IMR-90 (cell line): ENCODE data around the gene NCKIPSD. TPM values are rescaled to one million over a fixed set of nuclear protein-coding genes. Genes with fewer than 3 reads are reported as not detected.

Source experiments
- ATAC-seq: fragments of 200-7000 bp; cut with Tn5 transposase; 2 replicates; pipeline ENCODE4 v1.9.1; 2020; ENCODE audit warnings: low read depth, mild to moderate bottlenecking, moderate library complexity
- BruUV-seq: library from RNA; stranded (reverse); fragments of 400-500 nt; replicated peaks from 2 replicates; lab custom pipeline; 2021; lab: Mats Ljungman, UMichigan
- CTCF ChIA-PET: fragments of 300-600 bp; formaldehyde crosslinking; extraction: SDS; loops from one replicate; lab custom pipeline; 2021; ENCODE audit warnings: antibody characterized with exemption; lab: Yijun Ruan, JAX
- POLR2A ChIA-PET: fragments of 300-600 bp; sonication (Branson Sonifier 250); formaldehyde crosslinking; loops from one replicate; lab custom pipeline; 2022; ENCODE audit warnings: antibody characterized with exemption; ENCODE audit not compliant: unreplicated experiment; lab: Charles Lee
- DNase-seq: peaks from one replicate; pipeline ENCODE4 v3.0.0; 2013
- H2AFZ ChIP-seq: replicated peaks from 2 replicates; pipeline ENCODE3; 2013; ENCODE audit warnings: low read length, mild to moderate bottlenecking; ENCODE audit not compliant: poor library complexity
- H2AK5ac ChIP-seq: 2 replicates; pipeline ENCODE4 v1.6.1; 2013; ENCODE audit warnings: low read depth, low read length, inconsistent platforms
- H2AK9ac ChIP-seq: replicated peaks from 2 replicates; pipeline ENCODE3; 2013; ENCODE audit warnings: mild to moderate bottlenecking, low read depth, low read length, moderate library complexity; ENCODE audit not compliant: poor library complexity
- H2BK120ac ChIP-seq: 2 replicates; pipeline ENCODE4 v1.6.1; 2013; ENCODE audit warnings: low read depth, low read length, inconsistent platforms
- H2BK15ac ChIP-seq: 3 replicates; pipeline ENCODE4 v1.6.1; 2013; ENCODE audit warnings: low read depth, low read length, inconsistent platforms
- H2BK20ac ChIP-seq: 2 replicates; pipeline ENCODE4 v1.6.1; 2013; ENCODE audit warnings: low read depth, mild to moderate bottlenecking, inconsistent platforms, low read length, moderate library complexity
- H2BK5ac ChIP-seq: 2 replicates; pipeline ENCODE4 v1.6.1; 2013; ENCODE audit warnings: mild to moderate bottlenecking, low read depth, low read length, inconsistent platforms; ENCODE audit not compliant: poor library complexity, severe bottlenecking
- H3K14ac ChIP-seq: replicated peaks from 2 replicates; pipeline ENCODE4 v1.6.1; 2013; ENCODE audit warnings: low read depth, low read length, inconsistent platforms
- H3K18ac ChIP-seq: 2 replicates; pipeline ENCODE4 v1.6.1; 2013; ENCODE audit warnings: low read depth, low read length, control low read depth
- H3K23ac ChIP-seq: 2 replicates; pipeline ENCODE4 v1.6.1; 2013; ENCODE audit warnings: low read depth, low read length, inconsistent platforms
- H3K27ac ChIP-seq: 2 replicates; pipeline ENCODE4 v1.5.1; 2013; ENCODE audit warnings: mild to moderate bottlenecking, control low read depth, low read length; ENCODE audit not compliant: insufficient read depth
- H3K27me3 ChIP-seq: 2 replicates; pipeline ENCODE4 v1.6.1; 2013; ENCODE audit warnings: low read length; ENCODE audit not compliant: control insufficient read depth, insufficient read depth
- H3K36me3 ChIP-seq: 2 replicates; pipeline ENCODE4 v1.6.1; 2013; ENCODE audit warnings: low read length, mixed read lengths; ENCODE audit not compliant: control insufficient read depth, insufficient read depth
- H3K4ac ChIP-seq: 2 replicates; pipeline ENCODE4 v1.6.1; 2013; ENCODE audit warnings: low read depth, low read length, inconsistent platforms
- H3K4me1 ChIP-seq: 2 replicates; pipeline ENCODE4 v1.6.1; 2013; ENCODE audit warnings: low read length, mixed read lengths; ENCODE audit not compliant: control insufficient read depth, insufficient read depth
- H3K4me2 ChIP-seq: 2 replicates; pipeline ENCODE4 v1.6.1; 2013; ENCODE audit warnings: low read depth, mild to moderate bottlenecking, control low read depth, low read length, moderate library complexity
- H3K4me3 ChIP-seq: 2 replicates; pipeline ENCODE4 v1.5.1; 2013; ENCODE audit warnings: low read depth, mild to moderate bottlenecking, control low read depth, low read length, moderate library complexity; ENCODE audit not compliant: insufficient read depth
- H3K56ac ChIP-seq: 2 replicates; pipeline ENCODE4 v1.6.1; 2013; ENCODE audit warnings: low read length, inconsistent platforms; ENCODE audit not compliant: insufficient read depth; ENCODE audit errors: extremely low read depth
- H3K79me1 ChIP-seq, 2 experiments: 2 replicates each; pipeline ENCODE4 v1.6.1; 2013; ENCODE audit warnings: low read length in 2 of 2, inconsistent platforms in 1 of 2, low read depth in 1 of 2
- H3K9ac ChIP-seq: 2 replicates; pipeline ENCODE4 v1.6.1; 2013; ENCODE audit warnings: low read depth, low read length, control low read depth
- H3K9me1 ChIP-seq: 2 replicates; pipeline ENCODE4 v1.6.1; 2013; ENCODE audit warnings: low read length, inconsistent platforms; ENCODE audit not compliant: insufficient read depth
- H3K9me3 ChIP-seq: 2 replicates; pipeline ENCODE4 v1.6.1; 2013; ENCODE audit warnings: low read length; ENCODE audit not compliant: control insufficient read depth, insufficient read depth
- H4K20me1 ChIP-seq: 2 replicates; pipeline ENCODE4 v1.6.1; 2013; ENCODE audit warnings: low read length, inconsistent platforms; ENCODE audit not compliant: insufficient read depth
- H4K5ac ChIP-seq: 2 replicates; pipeline ENCODE4 v1.6.1; 2013; ENCODE audit warnings: mild to moderate bottlenecking, low read depth, low read length, control low read depth
- H4K8ac ChIP-seq, 2 experiments: 2 replicates each; pipeline ENCODE4 v1.6.1; 2013; ENCODE audit warnings: low read depth in 2 of 2, low read length in 2 of 2, control low read depth in 1 of 2, inconsistent platforms in 1 of 2
- H4K91ac ChIP-seq: 2 replicates; pipeline ENCODE4 v1.6.1; 2013; ENCODE audit warnings: low read depth, low read length, inconsistent platforms; ENCODE audit not compliant: insufficient read depth
- BHLHE40 ChIP-seq: fragments of 150-350 bp; IDR thresholded peaks from 2 replicates; pipeline ENCODE4 v1.6.1; 2016; ENCODE audit warnings: mild to moderate bottlenecking, low read depth, low read length
- RFX5 ChIP-seq: IDR thresholded peaks from 2 replicates; pipeline ENCODE4 v1.8.0; 2012; ENCODE audit warnings: low read depth, mild to moderate bottlenecking, low read length, moderate library complexity
- dilution Hi-C: fragments of 300-500 bp; cut with HindIII; formaldehyde crosslinking; loops from one replicate; pipeline ENCODE4 v1.14.3; 2018; ENCODE audit warnings: low sequenced_read_pairs; ENCODE audit not compliant: unreplicated experiment
- in situ Hi-C: fragments of 300-500 bp; cut with MboI; formaldehyde crosslinking; loops from 3 replicates; pipeline ENCODE4 v1.14.3; 2019; ENCODE audit warnings: low sequenced_read_pairs, inconsistent platforms, mixed read lengths
- intact Hi-C: fragments of 100-400 bp; cut with micrococcal nuclease; formaldehyde crosslinking; loops from 2 replicates; pipeline ENCODE4 v1.10.0; 2022
- polyA plus RNA-seq, 3 experiments: library from polyadenylated mRNA; depleted of rRNA; stranded (reverse); fragments of >200 nt; gene quantifications; 2 replicates each; pipeline ENCODE4 v1.2.3, GENCODE V29; 2012; ENCODE audit warnings: low replicate concordance in 1 of 3
- total RNA-seq: library from RNA; depleted of rRNA; stranded (reverse); fragments of >200 nt; gene quantifications from 2 replicates; pipeline ENCODE4 v1.2.3, GENCODE V29; 2012

Gene NCKIPSD
- total and polyA plus RNA-seq, 2 of the 4 experiments (the other 2 are of a cell fraction): 21.0 to 38.3 TPM

GRCh38 chr3:48715174-48715800, 29.6 kb upstream of the NCKIPSD start:
- in situ Hi-C loops (no loop called here), intact Hi-C loops (no loop called here), dilution Hi-C loops (no loop called here)
- Histone ChIP-seq H4K5ac (no peak overlapping the region), H3K18ac (no peak overlapping the region), H3K4me2 (peak overlapping the region; percentile 82), H3K9ac (peak overlapping the region; percentile 39; the same call in 1 of the 2 replicates), H4K20me1 (peaks cover 53% of the 10 kb centered on the region), H4K8ac (no peak overlapping the region), H3K56ac (no peak overlapping the region), H3K79me1 (peaks cover 0 to 26% of the 10 kb centered on the region in 2 experiments; a peak in 3 of 4 replicates), H2BK120ac (no peak overlapping the region), H3K27me3 (no peaks in the 10 kb centered on the region), H2BK15ac (no peak overlapping the region), H2BK20ac (no peak overlapping the region), H3K14ac (no peak overlapping the region), H3K27ac (no peak overlapping the region), H2AFZ (no peak overlapping the region), H3K36me3 (peaks cover 28% of the 10 kb centered on the region), H3K4me1 (peaks cover 4% of the 10 kb centered on the region), H3K4me3 (0 out of 2 replicates have a peak overlapping the region, but pooled peaks have one; percentile 3), H2BK5ac (no peak overlapping the region), H2AK5ac (no peak overlapping the region), H3K9me3 (no peaks in the 10 kb centered on the region), H2AK9ac (no peak overlapping the region), H3K23ac (peak overlapping the region; percentile 1; the same call in 1 of the 2 replicates), H3K9me1 (peaks cover 17% of the 10 kb centered on the region; the same call in 1 of the 2 replicates), H4K91ac (no peak overlapping the region), H3K4ac (no peak overlapping the region)
- peak; percentile 69 for DNase-seq
- no peak for ATAC-seq
- TF ChIP-seq RFX5: peak; percentile 22; the same call in 1 of the 2 replicates
- no peak for TF ChIP-seq BHLHE40
- no TSS peak for BruUV-seq
- CTCF ChIA-PET: interaction anchor here (0.9 kb wide), 1 partner anchor 25 kb away, joined by 3 read pairs; no protein-coding TSS in a partner anchor
- POLR2A ChIA-PET: interaction anchor here (0.5 to 0.7 kb wide), 3 partner anchors 109 to 172 kb away, joined by 3 to 7 read pairs (median 4); no protein-coding TSS in a partner anchor
